MM.1S (cell line): ENCODE data around the gene GNLY.
A peak's percentile ranks its signal among the peaks of the same experiment; 100 is the strongest.

ENCODE experiments used
- DNase-seq: peaks from one replicate; pipeline ENCODE4 v3.0.0-alpha.2; 2015
- H2AFZ ChIP-seq: fragments of 300-600 bp; sonication (generic); 2 replicates; pipeline ENCODE4 v1.6.0; 2016; ENCODE audit warnings: antibody characterized with exemption, low read length
- H3F3A ChIP-seq: fragments of 300-600 bp; sonication (generic); 2 replicates; pipeline ENCODE4 v1.6.1; 2016; ENCODE audit warnings: mild to moderate bottlenecking, antibody characterized with exemption, low read length, moderate library complexity, mixed read lengths; ENCODE audit not compliant: insufficient read depth
- H3K27ac ChIP-seq: fragments of 300-600 bp; sonication (generic); 2 replicates; pipeline ENCODE4 v1.5.1; 2016; ENCODE audit warnings: mild to moderate bottlenecking, low read length
- H3K27me3 ChIP-seq: fragments of 300-600 bp; sonication (generic); replicated peaks from 2 replicates; pipeline ENCODE4 v1.6.0; 2016; ENCODE audit warnings: low read length; ENCODE audit not compliant: insufficient read depth
- H3K36me3 ChIP-seq: fragments of 300-600 bp; sonication (generic); replicated peaks from 2 replicates; pipeline ENCODE4 v1.6.1; 2016; ENCODE audit warnings: mild to moderate bottlenecking, low read length, mixed read lengths; ENCODE audit not compliant: insufficient read depth
- H3K4me1 ChIP-seq: fragments of 300-600 bp; sonication (generic); 2 replicates; pipeline ENCODE4 v1.6.1; 2016; ENCODE audit warnings: low read length, mixed read lengths
- H3K4me2 ChIP-seq: fragments of 300-600 bp; sonication (generic); 2 replicates; pipeline ENCODE4 v1.6.0; 2016; ENCODE audit warnings: low read depth, low read length
- H3K4me3 ChIP-seq: fragments of 300-600 bp; sonication (generic); 2 replicates; pipeline ENCODE4 v1.5.1; 2016; ENCODE audit warnings: low read length, mixed read lengths
- H3K79me2 ChIP-seq: fragments of 300-600 bp; sonication (generic); 2 replicates; pipeline ENCODE4 v1.6.1; 2016; ENCODE audit warnings: mixed run types, low read length, mixed read lengths
- H3K9ac ChIP-seq: fragments of 300-600 bp; sonication (generic); 2 replicates; pipeline ENCODE4 v1.6.1; 2016; ENCODE audit warnings: low read length, mixed read lengths
- H3K9me2 ChIP-seq: fragments of 300-600 bp; sonication (generic); replicated peaks from 2 replicates; pipeline ENCODE4 v1.6.1; 2016; ENCODE audit warnings: mild to moderate bottlenecking, low read length, mixed read lengths; ENCODE audit not compliant: insufficient read depth
- H3K9me3 ChIP-seq: fragments of 300-600 bp; sonication (generic); replicated peaks from 2 replicates; pipeline ENCODE4 v1.6.1; 2016; ENCODE audit warnings: mild to moderate bottlenecking, low read length, mixed read lengths; ENCODE audit not compliant: insufficient read depth
- H4K20me1 ChIP-seq: fragments of 300-600 bp; sonication (generic); 2 replicates; pipeline ENCODE4 v1.6.1; 2016; ENCODE audit warnings: mild to moderate bottlenecking, low read length, moderate library complexity, mixed read lengths; ENCODE audit not compliant: insufficient read depth
- EZH2 ChIP-seq: fragments of 300-600 bp; sonication (generic); optimal IDR thresholded peaks from 2 replicates; pipeline ENCODE3; 2017; ENCODE audit warnings: low read depth, mild to moderate bottlenecking, antibody characterized with exemption, low read length, mixed read lengths
- EZH2phosphoT487 ChIP-seq: fragments of 300-600 bp; sonication (generic); IDR thresholded peaks from 2 replicates; pipeline ENCODE4 v1.6.1; 2018; ENCODE audit warnings: antibody characterized with exemption, low read length
- TF ChIP-seq, protein P1 (sequence below): fragments of 300-600 bp; sonication (generic); IDR thresholded peaks from 2 replicates; pipeline ENCODE4 v1.5.1; 2016; ENCODE audit warnings: antibody characterized with exemption, low read length, mixed read lengths

GNLY gene

GRCh38 chr2:85747441-85747840 lies 53.3 kb downstream of the GNLY start:
- Histone ChIP-seq H4K20me1 (no peaks in the 10 kb centered on the region), H3F3A (peaks cover 18% of the 10 kb centered on the region), H3K4me3 (no peak overlapping the region), H3K27me3 (peaks cover 10% of the 10 kb centered on the region; the same call in 1 of the 2 replicates), H3K4me2 (peak overlapping the region; percentile 64; the same call in 1 of the 2 replicates), H3K27ac (peak overlapping the region; percentile 73; the same call in 1 of the 2 replicates), H3K9ac (no peak overlapping the region), H3K36me3 (no peaks in the 10 kb centered on the region), H3K9me3 (no peaks in the 10 kb centered on the region), H3K9me2 (no peaks in the 10 kb centered on the region), H3K4me1 (peaks cover 24% of the 10 kb centered on the region), H2AFZ (0 out of 2 replicates have a peak overlapping the region, but pooled peaks have one; percentile 49), H3K79me2 (no peaks in the 10 kb centered on the region)
- no peak for DNase-seq
- TF ChIP-seq EZH2phosphoT487, result no peak
- no peak for TF ChIP-seq EZH2
- TF ChIP-seq, protein P1, sequence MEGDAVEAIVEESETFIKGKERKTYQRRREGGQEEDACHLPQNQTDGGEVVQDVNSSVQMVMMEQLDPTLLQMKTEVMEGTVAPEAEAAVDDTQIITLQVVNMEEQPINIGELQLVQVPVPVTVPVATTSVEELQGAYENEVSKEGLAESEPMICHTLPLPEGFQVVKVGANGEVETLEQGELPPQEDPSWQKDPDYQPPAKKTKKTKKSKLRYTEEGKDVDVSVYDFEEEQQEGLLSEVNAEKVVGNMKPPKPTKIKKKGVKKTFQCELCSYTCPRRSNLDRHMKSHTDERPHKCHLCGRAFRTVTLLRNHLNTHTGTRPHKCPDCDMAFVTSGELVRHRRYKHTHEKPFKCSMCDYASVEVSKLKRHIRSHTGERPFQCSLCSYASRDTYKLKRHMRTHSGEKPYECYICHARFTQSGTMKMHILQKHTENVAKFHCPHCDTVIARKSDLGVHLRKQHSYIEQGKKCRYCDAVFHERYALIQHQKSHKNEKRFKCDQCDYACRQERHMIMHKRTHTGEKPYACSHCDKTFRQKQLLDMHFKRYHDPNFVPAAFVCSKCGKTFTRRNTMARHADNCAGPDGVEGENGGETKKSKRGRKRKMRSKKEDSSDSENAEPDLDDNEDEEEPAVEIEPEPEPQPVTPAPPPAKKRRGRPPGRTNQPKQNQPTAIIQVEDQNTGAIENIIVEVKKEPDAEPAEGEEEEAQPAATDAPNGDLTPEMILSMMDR, result no peak

- Histone ChIP-seq H3K4me2 (peak overlapping the region; percentile 64), H3K9me2 (no peaks in the 10 kb centered on the region), H3F3A (peaks cover 18% of the 10 kb centered on the region), H3K9me3 (no peaks in the 10 kb centered on the region), H2AFZ (peak overlapping the region; percentile 49), H3K4me1 (peaks cover 24% of the 10 kb centered on the region), H3K79me2 (no peaks in the 10 kb centered on the region), H3K36me3 (no peaks in the 10 kb centered on the region), H3K9ac (no peak overlapping the region), H3K27ac (peak overlapping the region; percentile 73; the same call in 1 of the 2 replicates), H3K4me3 (peak overlapping the region; percentile 18; the same call in 1 of the 2 replicates), H3K27me3 (peaks cover 17% of the 10 kb centered on the region), H4K20me1 (no peaks in the 10 kb centered on the region)
- peak; percentile 53 for DNase-seq
- TF ChIP-seq, protein P1, result no peak
- no peak for TF ChIP-seq EZH2phosphoT487
- no peak for TF ChIP-seq EZH2
These were observed 54.0 kb downstream of the GNLY start for GRCh38 chr2:85748039-85748734.
